IPS-18a (cell line): ENCODE data around the gene DLK1.

Source experiments
- H3K27ac ChIP-seq: one replicate; pipeline ENCODE4 v1.5.1; 2013; ENCODE audit warnings: low read length
- H3K27me3 ChIP-seq: one replicate; pipeline ENCODE4 v1.6.1; 2013; ENCODE audit warnings: mild to moderate bottlenecking, low read length; ENCODE audit not compliant: control insufficient read depth, insufficient read depth
- H3K36me3 ChIP-seq: one replicate; pipeline ENCODE4 v1.6.1; 2013; ENCODE audit warnings: low read depth, low read length; ENCODE audit not compliant: control insufficient read depth
- H3K4me1 ChIP-seq: one replicate; pipeline ENCODE4 v1.6.1; 2013; ENCODE audit warnings: low read depth, low read length; ENCODE audit not compliant: control insufficient read depth
- H3K4me3 ChIP-seq: one replicate; pipeline ENCODE4 v1.5.1; 2013; ENCODE audit warnings: low read length
- H3K9ac ChIP-seq: one replicate; pipeline ENCODE4 v1.6.1; 2013; ENCODE audit warnings: mild to moderate bottlenecking, low read length, moderate library complexity
- H3K9me3 ChIP-seq: one replicate; pipeline ENCODE4 v1.6.1; 2013; ENCODE audit warnings: low read depth, low read length; ENCODE audit not compliant: control insufficient read depth

The DLK1 gene

DNA sequence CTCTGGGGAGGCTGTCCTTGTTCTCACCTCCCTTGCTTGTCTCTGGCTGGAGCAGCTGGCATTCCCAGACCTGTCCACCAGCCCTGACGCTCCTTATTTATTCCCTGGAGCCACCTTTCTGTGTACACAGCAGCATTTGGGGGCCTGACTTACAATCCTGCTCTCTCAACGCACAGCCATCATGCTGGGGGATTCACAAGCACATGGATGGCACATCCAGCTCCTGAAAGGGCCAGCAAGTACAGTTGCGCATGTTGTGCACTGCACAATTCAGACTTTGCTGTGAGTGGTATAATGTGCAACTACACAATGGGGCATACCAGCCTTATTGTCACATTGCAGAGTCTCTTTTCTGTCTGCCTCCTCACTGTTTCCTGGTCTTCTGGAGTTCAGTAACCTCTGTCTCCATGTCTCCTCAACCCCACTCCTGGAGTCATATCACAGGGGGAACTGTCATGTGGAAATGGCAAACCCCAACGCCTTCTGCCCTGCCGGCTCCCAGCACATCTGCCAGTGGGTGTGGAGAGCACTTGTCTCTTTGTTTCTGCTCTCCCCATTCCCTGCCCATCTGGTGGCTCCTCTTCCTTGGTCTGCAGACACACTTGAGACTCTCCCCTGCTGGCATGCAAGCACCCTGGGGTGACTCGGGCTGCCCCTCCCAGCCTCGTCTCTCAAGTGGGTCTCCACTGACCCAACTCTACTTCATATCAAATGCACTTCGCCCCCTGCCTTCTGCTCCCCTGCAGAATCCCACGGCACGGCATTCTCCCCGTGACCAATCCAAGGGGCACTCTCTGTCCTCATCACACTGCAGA lies 58.0 kb downstream of the DLK1 start:
- H3K27me3 ChIP-seq: no peaks in the 10 kb centered on the region
- no peaks in the 10 kb centered on the region for H3K4me1 ChIP-seq
- H3K36me3 ChIP-seq: no peaks in the 10 kb centered on the region
- no peak overlapping the region for H3K9ac ChIP-seq
- no peak overlapping the region for H3K4me3 ChIP-seq
- no peak overlapping the region for H3K27ac ChIP-seq
- no peaks in the 10 kb centered on the region for H3K9me3 ChIP-seq

DNA sequence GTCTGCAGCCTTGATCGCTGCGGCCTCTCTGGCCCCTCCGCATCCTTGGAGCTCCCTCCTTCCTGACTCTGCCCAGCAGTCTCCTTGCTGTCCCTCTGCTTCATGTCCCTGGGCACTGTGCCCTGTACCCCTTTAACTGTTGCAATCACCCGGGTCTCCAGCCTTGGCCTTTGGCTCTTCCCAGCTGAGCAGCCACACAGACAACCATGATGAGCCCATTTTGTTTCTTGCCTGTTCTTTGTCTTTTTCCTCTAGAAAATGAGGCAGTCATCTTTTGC lies 58.6 kb downstream of the DLK1 start:
- H3K9ac ChIP-seq: no peak overlapping the region
- no peak overlapping the region for H3K4me3 ChIP-seq
- no peaks in the 10 kb centered on the region for H3K27me3 ChIP-seq
- no peak overlapping the region for H3K27ac ChIP-seq
- no peaks in the 10 kb centered on the region for H3K36me3 ChIP-seq
- no peaks in the 10 kb centered on the region for H3K9me3 ChIP-seq
- no peaks in the 10 kb centered on the region for H3K4me1 ChIP-seq

DNA sequence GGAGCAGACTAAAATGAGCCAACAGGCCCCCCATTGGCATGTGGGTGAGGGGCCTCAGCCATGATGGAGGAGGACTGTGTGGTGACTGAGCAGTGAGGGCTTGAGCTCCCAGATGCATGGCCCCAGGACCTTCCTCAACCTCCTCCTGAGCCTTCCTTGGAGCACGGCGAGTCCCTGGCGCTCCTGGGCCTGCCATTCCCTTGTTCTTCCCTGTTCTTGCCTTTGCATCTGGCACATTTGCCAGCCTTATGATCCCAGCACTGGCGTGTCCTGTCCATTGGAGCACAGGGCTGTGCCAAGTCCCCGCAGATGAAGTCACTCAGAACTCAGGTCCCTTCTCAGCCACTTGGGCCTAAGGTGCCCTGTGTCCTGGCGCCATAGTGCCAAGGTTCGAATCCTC lies 58.9 kb downstream of the DLK1 start:
- H3K9ac ChIP-seq: no peak overlapping the region
- no peaks in the 10 kb centered on the region for H3K27me3 ChIP-seq
- H3K4me3 ChIP-seq: no peak overlapping the region

DNA sequence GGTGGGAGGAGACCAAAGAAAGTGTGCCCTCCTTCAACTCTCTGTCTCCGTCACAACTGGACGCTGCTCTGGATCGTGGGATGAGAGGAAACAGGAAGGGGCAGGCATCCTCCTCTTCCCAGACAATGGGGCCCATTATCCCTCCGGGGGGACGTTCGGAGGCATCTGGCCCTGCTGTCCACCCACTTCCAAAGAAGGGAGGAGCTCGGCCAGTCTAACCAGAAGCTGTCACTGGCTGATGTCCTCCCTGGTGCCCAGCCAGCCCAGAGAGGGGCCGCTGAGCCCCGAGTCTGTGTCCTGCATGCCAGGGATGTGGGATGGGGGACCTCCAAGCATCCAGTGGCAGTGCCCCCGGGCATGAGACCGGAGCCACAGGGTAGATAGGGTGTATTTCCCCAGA lies 59.4 kb downstream of the DLK1 start:
- no peak overlapping the region for H3K4me3 ChIP-seq
- no peak overlapping the region for H3K9ac ChIP-seq
- H3K4me1 ChIP-seq: no peaks in the 10 kb centered on the region
- H3K36me3 ChIP-seq: no peaks in the 10 kb centered on the region
- no peaks in the 10 kb centered on the region for H3K9me3 ChIP-seq
- no peaks in the 10 kb centered on the region for H3K27me3 ChIP-seq
- H3K27ac ChIP-seq: no peak overlapping the region

More for the DNA sequence above, 58.9 kb downstream of the DLK1 start:
- no peaks in the 10 kb centered on the region for H3K36me3 ChIP-seq
- H3K4me1 ChIP-seq: no peaks in the 10 kb centered on the region
- H3K9me3 ChIP-seq: no peaks in the 10 kb centered on the region
- no peak overlapping the region for H3K27ac ChIP-seq

DNA sequence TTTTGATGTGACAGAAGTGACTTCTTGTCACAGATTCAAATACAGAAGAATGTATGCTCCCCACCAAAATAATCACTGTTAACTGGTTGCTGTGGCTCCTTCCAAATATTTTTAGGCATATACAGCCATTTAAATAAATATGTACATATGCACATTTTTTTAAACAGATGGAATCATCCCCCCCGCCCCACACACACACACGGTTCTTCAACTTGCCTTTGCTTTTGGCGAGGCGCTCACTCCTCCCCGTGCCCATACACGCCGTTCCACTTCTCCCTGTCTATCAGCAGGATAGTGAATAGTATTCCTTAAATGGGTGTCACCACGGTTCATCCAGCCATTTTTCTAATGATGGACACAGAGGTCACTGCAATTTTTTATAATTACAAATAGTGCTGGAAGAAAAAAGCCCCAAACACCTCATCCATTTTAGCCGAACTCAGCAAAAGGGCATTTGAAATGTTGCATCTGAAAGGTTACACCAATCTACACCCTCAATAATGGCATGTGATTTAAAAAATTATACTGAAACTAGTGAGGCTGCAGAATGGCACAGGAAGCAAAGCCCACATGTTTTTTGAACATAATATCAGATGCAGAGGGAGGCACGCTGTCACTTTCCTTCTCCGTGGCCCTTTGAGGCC lies 60.0 kb downstream of the DLK1 start:
- no peaks in the 10 kb centered on the region for H3K36me3 ChIP-seq
- H3K27ac ChIP-seq: no peak overlapping the region
- no peaks in the 10 kb centered on the region for H3K9me3 ChIP-seq
- H3K4me3 ChIP-seq: no peak overlapping the region
- H3K4me1 ChIP-seq: no peaks in the 10 kb centered on the region
- no peak overlapping the region for H3K9ac ChIP-seq
- H3K27me3 ChIP-seq: no peaks in the 10 kb centered on the region

DNA sequence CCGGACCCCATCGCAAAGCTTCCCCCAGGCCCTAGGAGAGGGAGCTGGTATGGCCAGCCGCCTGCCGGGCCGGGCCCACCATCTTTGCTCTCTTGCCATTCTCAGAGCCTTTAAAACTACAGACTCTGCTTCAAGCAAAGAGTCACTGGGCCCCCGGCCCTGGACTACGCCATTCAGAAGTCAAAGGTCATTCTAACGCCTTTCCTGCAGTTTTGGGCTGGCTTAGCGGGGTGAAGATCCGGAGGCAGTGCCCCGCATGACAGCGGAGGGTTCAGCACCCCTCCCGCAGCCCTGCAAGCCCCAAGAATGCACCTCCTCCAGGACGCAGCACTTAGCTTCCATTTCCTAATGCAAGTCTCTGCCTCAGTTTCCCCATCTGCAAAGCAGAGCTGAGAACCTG lies 61.0 kb downstream of the DLK1 start:
- no peak overlapping the region for H3K9ac ChIP-seq
- no peaks in the 10 kb centered on the region for H3K9me3 ChIP-seq
- no peaks in the 10 kb centered on the region for H3K36me3 ChIP-seq
- H3K27ac ChIP-seq: no peak overlapping the region
- no peaks in the 10 kb centered on the region for H3K4me1 ChIP-seq
- H3K27me3 ChIP-seq: no peaks in the 10 kb centered on the region
- H3K4me3 ChIP-seq: no peak overlapping the region
